HCT116 (cell line): Measurements from ENCODE around the gene MYO10. TPM values are rescaled to one million over a fixed set of nuclear protein-coding genes. Genes with fewer than 3 reads are reported as not detected.

ENCODE experiments used
- ATAC-seq: fragments of 200-7000 bp; cut with Tn5 transposase; 2 replicates; pipeline ENCODE4 v1.9.1; 2020; ENCODE audit warnings: mild to moderate bottlenecking, moderate library complexity
- BruUV-seq: library from RNA; stranded (reverse); fragments of 400-500 nt; replicated peaks from 2 replicates; lab custom pipeline; 2021; lab: Mats Ljungman, UMichigan
- CTCF ChIA-PET: fragments of 300-600 bp; sonication (Branson Sonifier 250); formaldehyde crosslinking; loops from one replicate; lab custom pipeline; 2021; ENCODE audit warnings: antibody characterized with exemption; lab: Charles Lee
- POLR2A ChIA-PET: fragments of 300-600, 350-600 bp; sonication (Branson Sonifier 250); formaldehyde crosslinking; loops from one replicate; lab custom pipeline; 2021; ENCODE audit warnings: antibody characterized with exemption; lab: Charles Lee
- RAD21 ChIA-PET, 2 experiments: fragments of 300-600 bp; sonication (Branson Sonifier 250); formaldehyde crosslinking; loops; one replicate each; lab custom pipeline; 2023; ENCODE audit warnings: low total read pairs in 2 of 2; ENCODE audit not compliant: uncharacterized antibody in 2 of 2, unreplicated experiment in 2 of 2, low non-redundant PET in 1 of 2; lab: Charles Lee
- DNase-seq: peaks from one replicate; pipeline ENCODE4 v3.0.0-alpha.2; 2010; ENCODE audit warnings: low read depth, low spot score
- H2AFZ ChIP-seq: fragments of 200-600 bp; shearing (Covaris generic), sonication (generic); 2 replicates; pipeline ENCODE4 v1.6.1; 2017; ENCODE audit warnings: low read depth, mixed run types, mixed read lengths, antibody characterized with exemption, low read length; ENCODE audit not compliant: poor library complexity, severe bottlenecking
- H3K27ac ChIP-seq: 2 replicates; pipeline ENCODE4 v1.5.1; 2012; ENCODE audit warnings: low read depth, low read length
- H3K27me3 ChIP-seq: fragments of 200-600 bp; sonication (generic); 2 replicates; pipeline ENCODE4 v1.6.1; 2016; ENCODE audit warnings: mixed run types, low read length, mixed read lengths; ENCODE audit not compliant: insufficient read depth
- H3K36me3 ChIP-seq, 2 experiments: fragments of 200-500 bp in 1 of 2; fragments of 200-600 bp in 1 of 2; sonication (Bioruptor generic) in 1 of 2; sonication (generic) in 1 of 2; 2 replicates each; pipeline versions ENCODE4 v1.5.1 to v1.6.1; 2014 to 2016; ENCODE audit warnings: low read length in 2 of 2, inconsistent platforms in 1 of 2, mixed read lengths in 1 of 2, mixed run types in 1 of 2; ENCODE audit not compliant: insufficient read depth in 2 of 2, control insufficient read depth in 1 of 2
- H3K4me1 ChIP-seq, 2 experiments: fragments of 200-600 bp in 1 of 2; sonication (generic) in 1 of 2; 2 replicates each; pipeline versions ENCODE4 v1.5.1 to v1.6.1; 2012 to 2017; ENCODE audit warnings: low read length in 2 of 2, inconsistent platforms in 1 of 2, mild to moderate bottlenecking in 1 of 2, mixed read lengths in 1 of 2, mixed run types in 1 of 2, moderate library complexity in 1 of 2; ENCODE audit not compliant: insufficient read depth in 2 of 2, control insufficient read depth in 1 of 2
- H3K4me2 ChIP-seq: fragments of 200-600 bp; sonication (generic); 2 replicates; pipeline ENCODE4 v1.6.1; 2017; ENCODE audit warnings: mixed run types, low read length, mixed read lengths
- H3K4me3 ChIP-seq, 2 experiments: fragments of 200-600 bp in 1 of 2; sonication (generic) in 1 of 2; replicated peaks in 1 of 2; 2 replicates each; pipeline ENCODE4 v1.5.1; 2011 to 2016; ENCODE audit warnings: low read length in 2 of 2, control low read depth in 1 of 2, low read depth in 1 of 2, mild to moderate bottlenecking in 1 of 2, mixed read lengths in 1 of 2, mixed run types in 1 of 2
- H3K79me2 ChIP-seq: fragments of 200-600 bp; sonication (generic); 2 replicates; pipeline ENCODE4 v1.6.1; 2017; ENCODE audit warnings: mild to moderate bottlenecking, mixed run types, low read length, moderate library complexity, mixed read lengths; ENCODE audit not compliant: insufficient read depth
- H3K9ac ChIP-seq: fragments of 200-600 bp; sonication (generic); 2 replicates; pipeline ENCODE4 v1.6.1; 2016; ENCODE audit warnings: low read length, mixed read lengths
- H3K9me2 ChIP-seq: fragments of 200-600 bp; sonication (generic), shearing (Covaris generic); 2 replicates; pipeline ENCODE4 v1.6.1; 2017; ENCODE audit warnings: mixed run types, mild to moderate bottlenecking, moderate library complexity; ENCODE audit not compliant: insufficient read depth
- H3K9me3 ChIP-seq, 2 experiments: fragments of 200-500 bp in 1 of 2; fragments of 200-600 bp in 1 of 2; sonication (Bioruptor generic) in 1 of 2; sonication (generic) in 1 of 2; 2 replicates each; pipeline ENCODE4 v1.6.1; 2014 to 2017; ENCODE audit warnings: low read length in 2 of 2, mixed read lengths in 2 of 2, inconsistent platforms in 1 of 2, low read depth in 1 of 2, mild to moderate bottlenecking in 1 of 2, mixed run types in 1 of 2, moderate library complexity in 1 of 2; ENCODE audit not compliant: control insufficient read depth in 1 of 2, insufficient read depth in 1 of 2
- H4K20me1 ChIP-seq: fragments of 200-600 bp; sonication (generic), shearing (Covaris generic); 2 replicates; pipeline ENCODE4 v1.6.1; 2017; ENCODE audit warnings: mixed run types, mild to moderate bottlenecking, moderate library complexity; ENCODE audit not compliant: insufficient read depth
- CBX3 ChIP-seq: IDR thresholded peaks from 2 replicates; pipeline ENCODE4 v1.6.1; 2012; ENCODE audit warnings: low read depth
- CEBPB ChIP-seq: IDR thresholded peaks from 2 replicates; pipeline ENCODE4 v1.6.1; 2012; ENCODE audit warnings: low read depth
- CTCF ChIP-seq, 3 experiments: fragments of 200-600 bp in 1 of 3; sonication (generic) in 1 of 3; IDR thresholded peaks in 2 of 3; conservative IDR thresholded peaks in 1 of 3; 2 replicates each; pipeline ENCODE4 v1.5.1; 2012 to 2017; ENCODE audit warnings: low read depth in 2 of 3, low read length in 2 of 3, antibody characterized with exemption in 1 of 3, borderline replicate concordance in 1 of 3, control low read depth in 1 of 3, mild to moderate bottlenecking in 1 of 3, mixed read lengths in 1 of 3, mixed run types in 1 of 3, moderate library complexity in 1 of 3; ENCODE audit not compliant: insufficient read depth in 1 of 3
- EGR1 ChIP-seq: IDR thresholded peaks from 2 replicates; pipeline ENCODE4 v1.6.1; 2012; ENCODE audit warnings: low read depth
- ELF1 ChIP-seq: IDR thresholded peaks from 2 replicates; pipeline ENCODE4 v1.6.1; 2012; ENCODE audit warnings: low read depth, borderline replicate concordance
- EZH2phosphoT487 ChIP-seq: fragments of 200-600 bp; IDR thresholded peaks from 2 replicates; pipeline ENCODE4 v1.6.1; 2018; ENCODE audit warnings: antibody characterized with exemption, borderline replicate concordance
- MAX ChIP-seq: IDR thresholded peaks from 2 replicates; pipeline ENCODE4 v1.6.1; 2012
- POLR2AphosphoS5 ChIP-seq: IDR thresholded peaks from 2 replicates; pipeline ENCODE4 v1.6.1; 2011; ENCODE audit warnings: mild to moderate bottlenecking, low read depth, low read length, moderate library complexity
- REST ChIP-seq: IDR thresholded peaks from 2 replicates; pipeline ENCODE4 v1.6.1; 2012; ENCODE audit warnings: low read depth
- SIN3A ChIP-seq: IDR thresholded peaks from 2 replicates; pipeline ENCODE4 v1.6.1; 2012; ENCODE audit warnings: low read depth
- TCF7L2 ChIP-seq: IDR thresholded peaks from 2 replicates; pipeline ENCODE4 v1.7.0; 2011; ENCODE audit warnings: borderline replicate concordance, inconsistent platforms; ENCODE audit not compliant: insufficient read depth, insufficient read length; ENCODE audit errors: extremely low read depth
- YY1 ChIP-seq: IDR thresholded peaks from 2 replicates; pipeline ENCODE4 v1.6.1; 2011; ENCODE audit warnings: low read length, low read depth, moderate library complexity, mild to moderate bottlenecking; ENCODE audit not compliant: insufficient replicate concordance; ENCODE audit errors: extremely low read depth
- ZBTB33 ChIP-seq: IDR thresholded peaks from 2 replicates; pipeline ENCODE4 v1.6.1; 2011; ENCODE audit warnings: mild to moderate bottlenecking, low read length, moderate library complexity; ENCODE audit not compliant: insufficient replicate concordance; ENCODE audit errors: extremely low read depth
- ZFX ChIP-seq: fragments of 450-650 bp; IDR thresholded peaks from 2 replicates; pipeline ENCODE4 v1.6.1; 2017
- ZNF274 ChIP-seq: fragments of 200-500 bp; sonication (Bioruptor generic); IDR thresholded peaks from 2 replicates; pipeline ENCODE4 v1.6.1; 2014; ENCODE audit warnings: mild to moderate bottlenecking, low read depth, low read length, inconsistent platforms
- intact Hi-C: fragments of 100-400 bp; cut with micrococcal nuclease; formaldehyde crosslinking; loops from 2 replicates; pipeline ENCODE4 v1.10.0; 2022
- total RNA-seq: library from RNA; stranded (reverse); gene quantifications from one replicate; pipeline ENCODE4 v1.2.1, GENCODE V29; 2021; ENCODE audit not compliant: unreplicated experiment

Gene MYO10
- total RNA-seq, 1 experiment from 2014 or later = 34.9 TPM

- TF ChIP-seq EZH2phosphoT487 (no peak), ZBTB33 (no peak), CBX3 (no peak), SIN3A (no peak), CEBPB (no peak), YY1 (no peak), ELF1 (no peak), TCF7L2 (no peak), MAX (no peak), ZNF274 (no peak), CTCF (IDR thresholded peaks at IDR 0.05 in 2 of 3, conservative IDR thresholded peaks at IDR 0.05 in 1 of 3; ENCODE audit: borderline replicate concordance in 1 of 3, insufficient read depth in 1 of 3, low read depth in 2 of 3, low read length in 2 of 3) (no peak), REST (no peak), POLR2AphosphoS5 (no peak), EGR1 (no peak), ZFX (no peak)
- peaks cover 79% of the 10 kb centered on the region for H3K79me2 ChIP-seq
- no peaks in the 10 kb centered on the region for H3K36me3 ChIP-seq
- no peak overlapping the region for H3K27ac ChIP-seq
- H2AFZ ChIP-seq = no peak overlapping the region
- ChIA-PET RAD21 (no interaction called here), POLR2A (no interaction called here), CTCF (no interaction called here)
- no TSS peak for BruUV-seq
- H3K9me3 ChIP-seq = no peaks in the 10 kb centered on the region
- no peaks in the 10 kb centered on the region for H4K20me1 ChIP-seq
- peaks cover 66 to 80% of the 10 kb centered on the region in 2 experiments for H3K4me1 ChIP-seq
- H3K4me3 ChIP-seq = no peak overlapping the region
- H3K9me2 ChIP-seq = no peaks in the 10 kb centered on the region
- H3K9ac ChIP-seq = no peak overlapping the region
- no peak overlapping the region for H3K4me2 ChIP-seq
- ATAC-seq (no peak), DNase-seq (no peak)
- no peaks in the 10 kb centered on the region for H3K27me3 ChIP-seq
- intact Hi-C loops = no loop called here
These were observed 50.3 kb downstream of the MYO10 start for GRCh38 chr5:16885635-16886365.
